Measurements from ENCODE around the gene C1orf122.
"Not testable (repeated sequence)": the region's sequence is repeated elsewhere in the genome, so short reads cannot be mapped to it uniquely, and the experiment has no call there.

Gene C1orf122

DNA sequence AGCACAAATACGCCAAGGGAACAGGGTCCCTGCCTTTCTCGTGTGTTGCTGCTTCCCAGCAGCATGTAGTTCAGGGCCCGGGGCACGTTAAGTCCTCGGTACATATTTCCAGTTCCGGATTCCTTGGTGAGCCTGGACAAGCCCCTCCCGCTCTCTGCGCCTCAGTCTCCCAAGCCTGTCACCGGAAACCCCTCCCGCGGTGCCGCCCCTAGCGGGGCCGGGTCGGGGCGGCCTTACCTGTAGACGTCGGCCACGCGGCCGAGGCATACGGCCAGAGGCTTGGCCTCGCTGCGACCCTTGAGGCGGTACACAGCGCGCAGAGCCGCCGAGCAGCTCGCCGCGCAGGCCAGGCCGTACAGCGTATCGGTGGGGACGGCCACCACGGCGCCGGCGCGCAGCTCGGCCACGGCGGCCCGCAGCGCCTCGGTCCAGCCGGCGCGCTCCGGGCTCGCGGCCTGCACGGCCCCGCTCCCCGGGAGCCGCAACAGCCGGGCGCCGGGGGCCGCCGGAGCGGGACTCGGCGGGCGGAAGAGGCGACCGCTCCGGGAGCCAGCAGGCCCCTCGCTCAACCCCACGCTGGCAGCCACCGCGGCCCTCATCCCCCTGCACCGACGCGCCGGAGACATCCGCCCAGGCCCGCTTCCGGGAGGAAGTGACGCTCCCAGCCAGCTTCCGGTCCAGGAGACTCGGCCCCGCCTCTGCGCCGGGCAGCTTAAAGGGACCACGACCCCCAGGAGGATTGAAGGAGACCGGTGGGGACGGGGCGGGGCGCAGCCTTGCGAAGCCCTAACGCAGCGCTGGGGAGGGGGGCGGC is at the start of gene C1orf122, which contains the start of gene YRDC:
Gene C1orf122, plus strand, starts transcription at position 236 of the 814 bp plus-strand sequence. CDS start 615 bp downstream, outside the sequence.
Gene YRDC, minus strand, starts transcription at position 654 of the 814 bp plus-strand sequence. Its CDS starts 28 bp downstream, at position 626.
- DNase-seq, result peak; percentile 93

DNA sequence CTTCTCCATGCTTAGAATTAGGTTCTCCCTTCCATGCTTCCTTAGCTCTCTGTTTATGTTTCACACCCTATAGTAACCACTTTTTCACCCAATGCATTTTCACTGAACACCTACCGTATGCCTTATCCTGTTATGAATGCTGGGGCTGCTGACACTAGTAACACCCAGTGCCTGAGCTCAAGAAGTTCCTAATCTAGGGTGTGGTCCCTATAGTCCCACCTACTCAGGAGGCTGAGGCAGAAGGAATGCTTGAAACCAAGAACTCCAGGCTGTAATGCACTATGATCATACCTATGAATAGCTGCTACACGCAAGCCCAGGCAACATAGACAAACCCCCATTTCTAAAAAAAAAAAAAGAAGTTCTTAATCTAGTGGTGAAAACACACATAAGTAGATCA is 48.1 kb upstream of the C1orf122 start:
- DNase-seq, result no peak

DNA sequence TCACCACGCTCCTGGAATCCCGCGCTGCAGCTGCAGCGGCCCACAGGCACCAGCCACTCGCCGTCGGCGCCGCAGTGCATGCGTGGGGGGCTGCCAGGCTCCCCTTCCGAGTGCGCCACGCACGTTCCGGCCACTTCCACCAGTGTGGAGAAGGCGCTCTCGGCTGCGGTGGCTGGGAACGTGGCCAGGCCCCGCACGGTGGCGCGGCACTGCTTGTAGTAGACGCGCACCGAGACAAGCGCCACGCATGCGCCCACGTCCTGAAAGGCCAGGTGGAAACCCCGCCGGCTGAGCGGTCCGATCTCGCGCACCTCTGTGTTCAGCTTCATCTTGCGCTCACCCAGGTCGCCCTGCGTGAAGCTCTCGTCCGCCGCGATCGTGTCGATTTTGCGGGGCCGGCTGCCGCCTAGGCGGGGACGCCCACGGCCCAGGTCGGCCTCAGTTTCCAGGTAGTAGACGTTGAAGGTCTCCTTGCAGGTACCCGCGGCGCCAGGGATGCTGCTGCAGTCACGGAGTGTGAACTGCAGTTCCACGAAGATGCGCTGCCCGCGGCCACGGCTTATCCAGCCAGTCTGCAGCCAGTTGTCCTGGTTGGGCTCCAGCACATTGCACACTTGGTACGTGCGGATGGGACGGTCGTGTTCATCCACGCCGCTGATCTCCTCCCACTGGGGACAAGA is 46.0 kb upstream of the C1orf122 start:
- DNase-seq, result no peak

DNA sequence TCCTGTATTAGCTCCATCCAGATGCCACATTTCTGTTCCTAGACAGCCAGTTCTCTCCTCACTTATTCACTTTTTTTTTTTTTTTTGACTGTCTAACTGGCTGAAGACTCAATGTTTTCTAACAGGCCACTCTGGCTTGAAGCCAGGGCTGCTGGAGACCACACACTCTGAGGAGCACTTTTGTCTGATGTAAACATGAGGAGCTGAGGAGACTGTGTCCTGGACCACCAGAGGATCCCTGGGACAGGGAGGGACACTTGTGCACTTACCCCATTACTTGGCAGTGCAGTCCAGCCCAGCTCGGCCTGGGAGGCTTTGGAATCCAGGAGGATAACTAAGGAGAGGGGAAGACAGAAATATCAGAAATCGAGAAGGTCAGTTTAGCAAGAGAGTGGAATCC is 45.1 kb upstream of the C1orf122 start:
- DNase-seq, result no peak

DNA sequence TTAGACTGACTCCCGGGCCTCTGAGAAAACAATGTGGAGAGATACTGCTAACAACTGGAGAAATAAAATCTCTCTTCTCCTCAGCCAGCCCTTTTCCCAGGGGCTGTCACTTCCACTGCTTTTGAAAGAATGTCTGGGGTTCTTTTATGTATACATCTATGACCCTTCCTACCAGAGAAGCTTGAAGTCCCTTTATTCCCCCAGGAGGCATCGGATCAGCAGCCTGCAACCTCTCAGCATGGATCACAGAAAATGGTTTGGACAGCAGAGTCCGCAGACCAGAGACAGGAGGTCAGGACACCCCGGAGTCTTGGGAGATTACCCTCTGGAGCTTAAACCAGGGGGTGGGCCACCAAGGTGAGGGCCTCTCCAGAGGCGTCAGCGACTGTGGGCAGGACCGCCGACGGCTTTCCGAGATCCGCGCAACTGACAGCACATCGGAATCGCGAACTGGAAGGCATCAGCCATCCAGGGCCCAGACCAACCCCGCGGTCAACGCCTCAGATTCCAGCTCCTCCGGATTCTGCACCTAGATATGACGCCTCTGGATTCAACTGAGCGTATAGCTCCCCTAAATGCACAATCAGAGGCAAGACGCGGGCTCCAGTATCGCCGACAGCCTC is 43.7 kb upstream of the C1orf122 start:
- no peak for DNase-seq

DNA sequence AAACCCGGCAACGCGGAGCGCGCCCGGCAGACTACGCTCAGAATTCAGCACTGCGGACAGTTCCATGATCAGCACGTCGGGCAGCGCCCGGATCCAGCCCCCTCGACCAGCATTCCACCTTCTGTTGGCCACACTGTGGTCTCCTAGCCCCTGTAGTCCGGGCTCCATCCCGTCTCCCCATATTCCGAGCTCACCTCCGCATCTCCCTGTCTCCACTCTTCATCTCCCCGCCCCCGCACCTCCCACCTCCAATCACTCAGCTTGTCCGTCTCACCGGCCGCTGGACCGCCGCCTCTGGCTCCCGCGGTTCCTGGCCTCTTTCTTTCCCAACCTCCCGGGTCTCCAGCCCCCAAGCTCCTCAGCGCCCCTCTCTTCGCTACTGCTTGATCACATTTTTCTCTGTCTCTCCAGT is 43.2 kb upstream of the C1orf122 start:
- no peak for DNase-seq

DNA sequence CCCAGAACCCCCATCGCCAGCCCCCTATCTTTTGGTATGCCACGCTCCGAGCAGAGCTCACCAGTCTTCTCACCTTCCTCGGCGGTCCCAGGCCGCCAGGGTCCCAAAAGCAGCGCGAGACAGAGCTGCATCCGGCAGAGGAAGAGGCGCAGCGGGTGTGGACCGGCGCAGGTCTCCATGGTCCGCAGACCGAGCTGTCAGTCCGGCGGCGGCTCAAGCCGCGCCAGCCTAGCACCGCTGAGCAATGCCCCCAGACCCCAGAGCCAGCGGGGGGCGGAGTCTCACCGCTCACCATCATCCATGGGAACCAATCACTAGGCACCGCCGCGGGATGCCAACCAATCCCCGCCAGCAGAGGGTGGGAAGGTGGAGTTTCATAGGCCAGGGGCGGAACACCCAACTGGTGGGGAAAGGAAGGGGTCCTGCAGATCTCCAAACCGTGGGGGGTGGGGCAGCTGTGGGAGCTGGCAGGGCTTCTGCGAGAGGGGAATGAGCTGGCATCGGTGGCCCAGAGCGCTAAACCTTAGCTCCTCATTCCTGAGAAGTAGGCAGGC is 42.6 kb upstream of the C1orf122 start, which contains the start of gene EPHA10:
Gene EPHA10, minus strand, starts transcription at position 233 of the 554 bp plus-strand sequence. Its CDS starts 54 bp downstream, at position 179.
- DNase-seq, result peak; percentile 85

DNA sequence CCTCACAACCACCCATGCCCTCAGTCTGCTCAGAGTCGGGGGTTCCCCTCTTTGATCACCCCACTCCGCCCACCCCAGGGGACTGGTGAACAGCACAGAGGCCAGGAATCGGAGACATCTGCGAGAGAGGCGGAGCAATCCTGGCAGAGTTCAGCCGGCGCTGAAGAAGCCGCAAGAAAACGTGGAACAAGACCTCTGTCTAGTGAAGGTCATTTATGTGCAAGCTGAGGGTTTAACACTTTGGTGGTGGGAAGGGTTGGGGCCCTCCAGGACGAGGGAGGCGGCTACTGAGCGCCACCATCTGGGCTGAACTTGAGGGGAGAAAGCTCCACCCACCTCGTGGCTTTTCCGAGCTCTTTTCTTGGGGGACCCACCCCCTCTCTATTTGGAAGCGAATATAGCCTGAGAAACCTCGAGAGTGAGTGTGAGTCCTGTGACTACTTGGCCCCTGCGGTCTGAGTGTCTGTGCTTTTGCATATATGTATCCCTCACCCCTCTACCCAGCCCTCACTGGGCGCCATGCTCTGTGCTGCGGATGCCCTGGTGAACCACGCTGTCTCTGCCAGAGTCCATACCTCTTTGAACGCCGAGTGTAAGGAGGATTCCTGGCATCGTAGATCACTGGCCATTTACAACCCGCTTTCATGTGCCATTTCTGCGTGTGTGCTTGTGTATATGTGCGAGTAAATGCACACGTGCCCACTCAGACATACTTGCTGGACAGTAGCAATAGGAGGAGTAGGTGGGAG is 41.5 kb upstream of the C1orf122 start:
- DNase-seq, result peak; percentile 25

DNA sequence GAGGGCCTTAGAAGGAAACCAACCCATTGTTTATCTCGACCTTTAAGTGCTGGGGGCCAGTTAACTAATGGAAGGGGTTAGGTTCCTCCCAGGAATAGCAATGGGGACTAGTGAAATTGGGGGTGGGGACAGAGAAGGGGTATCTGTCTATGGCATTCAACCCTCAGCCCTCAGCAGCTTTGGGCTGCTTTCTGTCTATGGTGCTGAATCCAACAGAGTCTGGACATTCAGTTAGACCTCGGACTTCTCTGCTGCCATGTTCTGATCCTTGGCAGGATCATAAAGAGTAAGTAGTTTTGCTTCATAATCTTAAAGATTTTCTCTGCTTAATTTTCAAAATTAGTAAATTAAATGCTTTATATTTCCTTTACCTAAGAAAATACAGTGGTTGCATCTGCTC is 40.1 kb upstream of the C1orf122 start:
- no peak for DNase-seq

DNA sequence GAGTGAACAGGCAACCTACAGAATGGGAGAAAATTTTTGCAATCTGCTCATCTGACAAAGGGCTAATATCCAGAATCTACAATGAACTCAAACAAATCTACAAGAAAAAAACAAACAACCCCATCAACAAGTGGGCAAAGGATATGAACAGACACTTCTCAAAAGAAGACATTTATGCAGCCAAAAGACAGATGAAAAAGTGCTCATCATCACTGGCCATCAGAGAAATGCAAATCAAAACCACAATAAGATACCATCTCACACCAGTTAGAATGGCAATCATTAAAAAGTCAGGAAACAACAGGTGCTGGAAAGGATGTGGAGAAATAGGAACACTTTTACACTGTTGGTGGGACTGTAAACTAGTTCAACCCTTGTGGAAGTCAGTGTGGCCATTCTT is 36.1 kb upstream of the C1orf122 start:
- not testable (repeated sequence) for DNase-seq

DNA sequence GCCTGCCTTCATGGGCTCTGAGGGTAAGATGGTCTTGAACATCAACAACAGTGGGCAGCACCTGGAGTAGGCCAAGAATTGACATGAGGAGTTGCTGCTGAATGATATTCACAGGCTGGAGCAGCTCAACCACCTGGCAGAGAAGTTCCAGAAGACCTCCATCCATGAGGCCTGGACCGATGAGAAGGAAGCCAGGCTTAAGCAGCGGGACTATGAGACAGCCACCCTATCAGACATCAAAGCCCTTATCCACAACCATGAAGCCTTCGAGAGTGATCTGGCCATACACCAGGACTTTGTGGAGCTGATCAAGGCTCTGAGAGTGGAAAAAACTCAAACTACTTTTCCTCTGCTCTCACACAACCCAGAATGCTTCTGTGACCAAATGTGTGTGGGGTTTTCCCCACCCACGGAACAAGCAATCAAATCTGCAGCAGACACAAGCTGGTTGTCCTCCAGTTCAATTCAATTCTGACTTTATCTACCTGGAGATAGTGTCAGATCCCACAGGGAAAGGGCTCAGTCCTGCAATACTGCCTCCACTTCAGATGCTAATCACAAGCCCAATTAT is 30.6 kb upstream of the C1orf122 start:
- no peak for DNase-seq

DNA sequence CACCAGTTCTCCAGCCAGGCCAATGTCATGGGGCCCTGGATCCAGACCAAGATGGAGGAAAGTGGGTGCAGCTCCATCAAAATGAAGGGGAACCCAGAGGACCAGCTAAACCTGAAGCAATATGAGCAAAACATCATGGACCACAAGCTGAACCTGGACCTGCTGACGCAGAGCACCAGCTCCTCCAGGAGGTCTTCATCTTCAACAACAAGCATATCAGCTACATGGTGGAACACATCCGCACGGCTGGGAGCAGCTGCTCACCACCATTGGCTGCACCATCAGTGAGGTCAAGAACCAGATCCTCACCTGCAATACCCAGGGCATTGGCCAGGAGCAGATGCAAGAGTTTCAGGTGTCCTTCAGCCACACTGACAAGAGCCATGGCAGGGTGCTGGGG is 28.9 kb upstream of the C1orf122 start:
- DNase-seq, result no peak

DNA sequence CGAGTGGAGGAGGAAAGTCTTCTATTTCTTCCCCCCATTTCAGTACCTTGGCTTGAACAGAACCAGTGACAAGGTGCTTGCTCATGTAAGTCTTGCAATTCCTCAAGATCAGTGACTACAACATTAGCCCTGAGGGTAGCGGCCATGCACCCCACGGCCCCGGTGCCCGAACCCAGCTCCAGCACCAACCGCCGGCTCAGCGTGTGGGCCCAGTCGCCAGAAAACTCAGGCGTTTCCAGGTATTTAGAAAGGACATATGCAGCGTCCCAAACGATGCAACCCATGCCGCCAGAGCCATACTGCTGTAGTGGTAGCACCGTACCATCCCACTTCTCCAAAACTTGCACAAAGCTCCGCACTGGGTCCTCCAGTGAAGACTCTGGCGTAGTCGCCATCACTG is 25.1 kb upstream of the C1orf122 start:
- DNase-seq, result no peak

DNA sequence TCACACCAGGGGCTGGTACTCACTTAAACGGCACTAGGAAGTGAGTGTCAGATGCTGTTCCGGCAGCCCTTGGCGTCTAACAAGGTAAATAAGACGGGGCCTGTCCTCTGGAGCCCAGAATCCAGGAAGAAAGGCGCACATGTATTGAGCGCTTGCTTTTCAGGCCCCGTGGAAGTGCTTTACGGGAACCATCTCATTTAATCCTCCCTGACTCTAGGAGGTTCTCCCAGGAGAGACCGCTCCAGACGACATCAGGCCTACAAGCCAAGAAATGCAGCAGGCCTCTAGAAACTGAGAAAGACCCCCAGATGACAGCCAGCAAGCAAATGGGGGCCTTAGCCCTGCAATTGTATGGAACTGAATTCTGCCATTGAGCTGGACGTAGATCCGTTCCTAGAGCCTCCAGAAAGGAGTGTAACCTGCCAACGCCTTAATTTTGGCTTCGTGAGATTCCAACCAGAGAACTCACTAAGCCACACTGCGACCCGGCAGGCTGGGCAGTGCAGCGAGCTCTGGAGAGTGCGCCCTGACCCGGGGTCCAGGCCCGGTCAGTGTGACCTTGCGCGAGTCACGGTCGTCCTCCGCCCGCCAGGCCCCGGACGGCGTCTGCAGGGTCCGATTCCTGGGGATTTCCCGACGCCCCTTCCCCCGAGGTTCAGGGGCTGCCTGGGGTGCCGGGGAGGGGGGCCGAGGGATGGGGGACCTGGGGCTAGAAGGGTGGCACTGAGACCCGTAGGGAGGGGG is 14.5 kb upstream of the C1orf122 start:
- no peak for DNase-seq

DNA sequence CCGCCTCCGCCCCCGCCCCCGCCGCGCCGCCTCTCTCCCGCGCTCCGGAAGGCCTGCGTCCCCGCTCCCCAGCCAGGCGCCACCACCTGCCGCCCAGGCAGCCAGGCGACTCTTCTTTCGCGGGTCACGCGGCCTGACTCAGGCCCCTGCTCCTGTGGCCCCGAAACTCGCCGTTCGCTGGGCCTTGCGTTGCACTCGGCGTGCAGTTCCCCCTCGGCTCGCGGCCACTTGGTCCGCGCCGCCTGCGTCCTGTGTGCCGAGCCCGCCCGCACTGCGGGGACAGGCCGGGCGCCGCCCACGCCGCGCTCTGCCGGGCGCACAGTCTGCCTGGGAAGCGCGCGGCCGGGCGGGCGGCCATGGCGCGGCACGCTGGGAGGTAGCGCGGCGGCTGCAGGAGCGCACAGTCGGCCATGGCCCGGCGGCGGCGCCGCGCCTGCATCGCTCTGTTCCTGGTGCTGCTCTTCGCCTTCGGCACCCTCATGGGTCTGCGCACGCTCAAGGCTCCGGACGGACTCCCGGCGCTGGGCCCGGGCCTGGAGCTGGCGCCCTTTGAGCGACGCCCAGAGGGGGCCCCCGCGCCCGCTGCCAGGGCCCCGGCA is 13.7 kb upstream of the C1orf122 start, which contains the start of gene MANEAL:
Gene MANEAL, plus strand, starts transcription at position 75 of the 599 bp plus-strand sequence. Its CDS starts 336 bp downstream, at position 411.
- peak; percentile 63 for DNase-seq

DNA sequence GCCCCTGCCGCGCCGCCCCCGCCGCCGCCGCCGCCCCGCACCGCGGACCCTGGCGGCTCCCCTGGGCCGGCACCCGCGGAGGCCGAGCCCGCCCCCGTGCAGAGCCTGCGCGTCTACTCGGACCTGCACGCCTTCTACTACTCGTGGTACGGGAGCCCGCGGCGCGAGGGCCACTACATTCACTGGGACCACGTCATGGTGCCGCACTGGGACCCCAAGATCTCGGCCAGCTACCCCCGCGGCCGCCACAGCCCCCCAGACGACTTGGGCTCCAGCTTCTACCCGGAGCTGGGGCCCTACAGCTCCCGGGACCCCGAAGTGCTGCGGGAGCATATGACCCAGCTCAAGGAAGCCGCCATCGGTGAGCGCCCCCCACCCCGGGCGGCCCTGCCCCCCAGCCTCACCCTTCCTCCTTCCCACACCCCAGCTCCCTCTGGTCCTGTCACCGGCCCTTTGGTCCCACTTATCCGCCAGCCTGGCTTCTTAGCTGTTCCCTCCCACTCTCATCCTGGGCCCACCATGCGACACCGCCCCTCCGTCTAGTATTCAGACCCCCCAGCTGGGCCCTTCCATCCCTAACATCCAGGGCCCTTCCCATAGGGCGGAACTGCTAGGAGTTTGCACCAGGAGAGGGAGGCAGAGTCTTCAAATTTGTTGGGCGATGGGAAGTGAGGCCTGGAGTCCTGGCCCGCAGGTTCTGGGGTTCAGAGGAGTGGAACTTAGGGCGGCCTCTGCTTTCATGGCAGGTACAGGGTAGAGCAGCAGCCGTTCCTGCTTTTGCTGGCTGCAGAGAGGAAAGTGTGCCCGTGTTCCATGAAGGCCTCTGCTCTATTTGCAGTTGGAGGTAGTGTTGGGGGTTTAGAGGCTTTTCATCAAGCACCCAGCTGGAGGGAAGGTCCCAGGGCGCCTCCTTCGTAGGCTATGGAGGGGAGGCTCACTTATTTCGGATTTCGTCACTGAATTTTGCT is 12.9 kb upstream of the C1orf122 start:
- DNase-seq, result no peak

DNA sequence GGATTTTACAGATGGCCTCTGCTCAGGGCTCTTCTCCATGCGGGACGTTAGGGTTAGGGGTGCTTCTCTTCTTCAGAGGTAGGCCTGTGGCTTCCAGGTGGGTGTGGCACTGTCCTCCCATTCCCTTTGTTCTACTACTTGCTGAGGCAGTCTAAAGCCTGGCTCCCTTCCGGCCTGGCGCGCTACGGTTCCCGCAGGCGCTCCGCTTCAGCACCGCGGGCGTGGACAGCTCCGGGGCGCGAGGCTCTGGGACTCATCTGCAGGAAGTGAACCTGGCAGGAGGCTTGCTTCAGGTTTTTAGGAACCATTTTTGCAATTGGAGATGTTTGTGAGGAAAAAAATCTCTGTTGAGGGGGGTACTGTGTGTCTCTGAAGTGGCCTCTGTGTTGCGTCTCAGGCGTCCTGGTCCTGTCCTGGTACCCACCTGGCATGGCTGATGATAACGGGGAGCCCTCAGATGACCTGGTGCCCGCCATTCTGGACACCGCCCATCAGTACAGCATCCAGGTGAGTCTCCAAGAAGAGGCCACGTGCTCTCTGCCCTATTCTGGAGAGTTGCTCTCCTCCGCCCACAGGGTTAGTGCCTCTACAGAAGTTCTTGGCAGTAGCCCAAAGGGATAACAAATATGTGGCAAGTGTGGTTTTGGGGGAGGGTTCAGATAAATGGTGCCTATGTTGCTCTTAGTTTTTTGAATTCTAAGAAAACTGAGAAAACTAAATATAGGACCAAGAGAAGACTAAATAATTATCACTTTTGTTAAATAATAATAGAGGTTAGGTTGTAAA is 12.1 kb upstream of the C1orf122 start:
- no peak for DNase-seq

DNA sequence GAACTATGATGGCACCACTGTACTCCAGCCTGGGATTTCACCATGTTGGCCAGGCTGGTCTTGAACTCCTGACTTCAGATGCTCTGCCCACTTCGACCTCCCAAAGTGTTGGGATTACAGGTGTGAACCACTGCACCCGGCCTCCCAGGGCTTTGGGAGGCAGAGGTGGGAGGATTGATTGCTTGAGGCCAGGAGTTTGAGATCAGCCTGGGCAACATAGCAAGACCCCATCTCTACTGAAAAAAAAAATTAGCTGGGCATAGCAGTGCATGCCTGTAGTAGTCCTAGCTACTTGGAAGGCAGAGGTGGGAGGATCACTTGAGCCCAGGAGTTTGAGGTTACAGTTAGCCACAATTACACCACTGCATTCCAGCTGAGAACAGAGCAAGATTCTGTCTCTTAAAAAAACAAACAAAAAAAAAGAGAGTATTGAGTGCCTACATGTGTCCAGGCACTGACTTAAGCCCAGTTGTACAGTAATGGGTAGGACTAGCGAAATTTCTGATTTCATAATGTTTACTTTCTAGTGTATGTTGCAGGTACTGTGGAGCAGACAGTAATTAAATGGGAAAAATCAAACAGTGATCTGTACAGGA is 9.7 kb upstream of the C1orf122 start:
- DNase-seq, result no peak
